Astrocyte of the spinal cord (primary cell): Measurements from ENCODE around the gene PARD3B.

Source experiments
- DNase-seq: peaks from one replicate; pipeline ENCODE4 v3.0.0; 2011; ENCODE audit warnings: low read depth, low spot score
- H3K4me3 ChIP-seq: 2 replicates; pipeline ENCODE4 v1.5.1; 2011; ENCODE audit warnings: low read depth, mild to moderate bottlenecking, low read length, moderate library complexity
- CTCF ChIP-seq: IDR thresholded peaks from 2 replicates; pipeline ENCODE4 v1.5.1; 2012; ENCODE audit warnings: low read depth, mild to moderate bottlenecking, low read length, inconsistent platforms
- in situ Hi-C: cut with HindIII; loops from 2 replicates; pipeline ENCODE4 v1.10.0; 2017; ENCODE audit warnings: low sequenced_read_pairs

The PARD3B gene

GRCh38 chr2:205161156-205161839 is 616.0 kb downstream of the PARD3B start:
- no peak overlapping the region for H3K4me3 ChIP-seq
- no peak for TF ChIP-seq CTCF
- in situ Hi-C loops = no loop called here
- DNase-seq = peak; percentile 18

- no peak overlapping the region for H3K4me3 ChIP-seq
- no peak for TF ChIP-seq CTCF
- in situ Hi-C loops = no loop called here
- DNase-seq = no peak
These were observed 621.5 kb downstream of the PARD3B start for GRCh38 chr2:205166745-205167144.

GRCh38 chr2:205169012-205169411 is 623.7 kb downstream of the PARD3B start:
- in situ Hi-C loops = no loop called here
- no peak for TF ChIP-seq CTCF
- DNase-seq = no peak
- H3K4me3 ChIP-seq = no peak overlapping the region

GRCh38 chr2:205169464-205169863 is 624.2 kb downstream of the PARD3B start:
- no peak for DNase-seq
- no peak for TF ChIP-seq CTCF
- H3K4me3 ChIP-seq = no peak overlapping the region
- in situ Hi-C loops = no loop called here

- DNase-seq = no peak
- in situ Hi-C loops = no loop called here
- TF ChIP-seq CTCF = no peak
- no peak overlapping the region for H3K4me3 ChIP-seq
These were observed 625.1 kb downstream of the PARD3B start for GRCh38 chr2:205170399-205170798.

GRCh38 chr2:205171261-205171940 is 626.1 kb downstream of the PARD3B start:
- peak; percentile 13 for DNase-seq
- in situ Hi-C loops = no loop called here
- TF ChIP-seq CTCF = no peak
- H3K4me3 ChIP-seq = no peak overlapping the region
